HG02943 (cell line): ENCODE results near the gene SND1.

ENCODE experiments used
- ATAC-seq: cut with Tn5 transposase; IDR thresholded peaks from one replicate; pipeline ENCODE4 v1.9.1; 2021; ENCODE audit warnings: mild to moderate bottlenecking, low read depth, moderate library complexity; ENCODE audit not compliant: unreplicated experiment

SND1 gene

GRCh38 chr7:127651556-127652332 is at the start of gene SND1:
Gene SND1 (plus strand): TSS chr7:127652194. CDS start chr7:127652374, 180 bp downstream.
- ATAC-seq, result peak; percentile 97

- no peak for ATAC-seq
These were observed 43.5 kb upstream of the SND1 start for GRCh38 chr7:127608446-127608845.

- no peak for ATAC-seq
These were observed 42.7 kb upstream of the SND1 start for GRCh38 chr7:127609297-127609696.

- ATAC-seq, result no peak
These were observed 39.7 kb upstream of the SND1 start for GRCh38 chr7:127612263-127612662.

GRCh38 chr7:127616724-127617123 is 35.3 kb upstream of the SND1 start:
- no peak for ATAC-seq

GRCh38 chr7:127618042-127618441 is 34.0 kb upstream of the SND1 start, which contains the start of gene PAX4:
Gene PAX4 (minus strand): TSS chr7:127618142. CDS start chr7:127615928, 2,214 bp downstream.
- ATAC-seq, result no peak

GRCh38 chr7:127618775-127619174 is 33.2 kb upstream of the SND1 start:
- no peak for ATAC-seq

- ATAC-seq, result no peak
These were observed 32.2 kb upstream of the SND1 start for GRCh38 chr7:127619681-127620405.

GRCh38 chr7:127620406-127621233 is 31.4 kb upstream of the SND1 start:
- no peak for ATAC-seq

- ATAC-seq, result no peak
These were observed 26.7 kb upstream of the SND1 start for GRCh38 chr7:127625331-127625730.

GRCh38 chr7:127628445-127628844 is 23.5 kb upstream of the SND1 start:
- no peak for ATAC-seq

GRCh38 chr7:127629268-127629854 is 22.6 kb upstream of the SND1 start:
- no peak for ATAC-seq

- no peak for ATAC-seq
These were observed 19.6 kb upstream of the SND1 start for GRCh38 chr7:127632276-127632910.

GRCh38 chr7:127635659-127636285 is 16.2 kb upstream of the SND1 start:
- no peak for ATAC-seq

GRCh38 chr7:127638197-127638596 is 13.8 kb upstream of the SND1 start:
- no peak for ATAC-seq

- ATAC-seq, result no peak
These were observed 7.5 kb upstream of the SND1 start for GRCh38 chr7:127644484-127644883.

- no peak for ATAC-seq
These were observed 4.4 kb upstream of the SND1 start for GRCh38 chr7:127647636-127648035.

- no peak for ATAC-seq
These were observed 3.0 kb upstream of the SND1 start for GRCh38 chr7:127648986-127649385.

- no peak for ATAC-seq
These were observed 993 bp upstream of the SND1 start for GRCh38 chr7:127650847-127651555.
